K562 (cell line): ENCODE results near the gene CLDND1. TPM values are rescaled to one million over a fixed set of nuclear protein-coding genes. Genes with fewer than 3 reads are reported as not detected.

Experiments
- ATAC-seq: fragments of 200-7000 bp; cut with Tn5 transposase; 3 replicates; pipeline ENCODE4 v1.9.1; 2020; ENCODE audit warnings: moderate library complexity
- BruUV-seq: library from RNA; stranded (reverse); fragments of 400-500 nt; replicated peaks from 2 replicates; lab custom pipeline; 2021; lab: Mats Ljungman, UMichigan
- CTCF ChIA-PET: fragments of 300-600 bp; formaldehyde crosslinking; extraction: SDS; loops from one replicate; lab custom pipeline; 2021; ENCODE audit warnings: low intra/inter-chr PET ratio; lab: Yijun Ruan, JAX
- POLR2A ChIA-PET: fragments of 300-600, 350-650 bp; sonication (Branson Sonifier 250); formaldehyde crosslinking; extraction: SDS; loops from one replicate; lab custom pipeline; 2021; ENCODE audit warnings: antibody characterized with exemption, inconsistent platforms; lab: Yijun Ruan, JAX
- DNase-seq, 4 experiments: peaks; one replicate each; pipeline versions ENCODE4 v3.0.0 to v3.0.0-alpha.2; 2011 to 2018; ENCODE audit warnings: low spot score in 3 of 4, mixed read lengths in 3 of 4; ENCODE audit errors: extremely low read depth in 1 of 4
- FAIRE-seq: peaks from 2 replicates; lab custom pipeline; 2011; peaks lifted over from hg19 to GRCh38; lab: Jason Lieb, UNC
- H2AFZ ChIP-seq: 2 replicates; pipeline ENCODE4 v1.6.0; 2011; ENCODE audit warnings: low read depth, low read length, control low read depth, inconsistent platforms
- H3K27ac ChIP-seq: fragments of 200-600 bp; 3 replicates; pipeline ENCODE4 v1.8.0; 2011; ENCODE audit warnings: low read depth, mild to moderate bottlenecking, control low read depth, inconsistent platforms, low read length, moderate library complexity, mixed read lengths; ENCODE audit errors: extremely low read depth
- H3K27me3 ChIP-seq, 2 experiments: fragments of 300-600 bp in 1 of 2; 2 replicates in 1 of 2; 3 replicates in 1 of 2; pipeline versions ENCODE4 v1.6.0 to v1.8.0; 2011; ENCODE audit warnings: inconsistent platforms in 2 of 2, low read length in 2 of 2, mild to moderate bottlenecking in 1 of 2, mixed read lengths in 1 of 2, moderate library complexity in 1 of 2; ENCODE audit not compliant: control insufficient read depth in 2 of 2, insufficient read depth in 2 of 2
- H3K36me3 ChIP-seq: fragments of 300-600 bp; 3 replicates; pipeline ENCODE4 v1.8.0; 2011; ENCODE audit warnings: mild to moderate bottlenecking, low read length, inconsistent platforms; ENCODE audit not compliant: control insufficient read depth, insufficient read depth
- H3K4me1 ChIP-seq, 2 experiments: fragments of 200-600 bp in 1 of 2; replicated peaks in 1 of 2; 2 replicates in 1 of 2; 3 replicates in 1 of 2; pipeline versions ENCODE4 v1.5.1 to v1.8.0; 2011; ENCODE audit warnings: inconsistent platforms in 2 of 2, low read length in 2 of 2, mild to moderate bottlenecking in 1 of 2, mixed read lengths in 1 of 2, moderate library complexity in 1 of 2; ENCODE audit not compliant: control insufficient read depth in 2 of 2, insufficient read depth in 2 of 2
- H3K4me2 ChIP-seq: 2 replicates; pipeline ENCODE4 v1.6.1; 2011; ENCODE audit warnings: low read length, control low read depth, inconsistent platforms, mixed read lengths; ENCODE audit not compliant: insufficient read depth
- H3K4me3 ChIP-seq: fragments of 200-600 bp; sonication (generic), shearing (Covaris generic); 2 replicates; pipeline ENCODE4 v1.5.1; 2016; ENCODE audit warnings: control low read depth, inconsistent platforms
- H3K79me2 ChIP-seq: fragments of 200-600 bp; 3 replicates; pipeline ENCODE4 v1.8.0; 2011; ENCODE audit warnings: low read length, inconsistent platforms; ENCODE audit not compliant: control insufficient read depth, insufficient read depth
- H3K9ac ChIP-seq, 2 experiments: 2 replicates each; pipeline versions ENCODE4 v1.6.0 to v1.6.1; 2011; ENCODE audit warnings: low read depth in 2 of 2, low read length in 2 of 2, control low read depth in 1 of 2, inconsistent platforms in 1 of 2, mild to moderate bottlenecking in 1 of 2, mixed read lengths in 1 of 2; ENCODE audit not compliant: insufficient read depth in 1 of 2
- H3K9me1 ChIP-seq: one replicate; pipeline ENCODE4 v1.6.0; 2011; ENCODE audit warnings: inconsistent platforms, mild to moderate bottlenecking, low read length, moderate library complexity; ENCODE audit not compliant: control insufficient read depth, insufficient read depth
- H3K9me3 ChIP-seq: replicated peaks from 2 replicates; pipeline ENCODE4 v1.5.1; 2011; ENCODE audit warnings: low read depth, low read length, inconsistent platforms; ENCODE audit not compliant: control insufficient read depth, insufficient read depth
- H4K20me1 ChIP-seq: replicated peaks from 2 replicates; pipeline ENCODE4 v1.6.1; 2011; ENCODE audit warnings: low read length, inconsistent platforms, mixed read lengths; ENCODE audit not compliant: control insufficient read depth, insufficient read depth
- ARID3A ChIP-seq: IDR thresholded peaks from 2 replicates; pipeline ENCODE4 v1.6.1; 2012; ENCODE audit warnings: low read depth, low read length, improper control_type of control experiment, borderline replicate concordance
- ARNT ChIP-seq, 2 experiments: fragments of 450-650 bp; IDR thresholded peaks; 2 replicates each; pipeline ENCODE4 v1.6.1; 2016; ENCODE audit warnings: mild to moderate bottlenecking in 1 of 2
- BMI1 ChIP-seq: fragments of 150-350 bp; IDR thresholded peaks from 2 replicates; pipeline ENCODE4 v1.6.1; 2014; ENCODE audit warnings: low read length
- ELK1 ChIP-seq: sonication (generic); formaldehyde crosslinking; IDR thresholded peaks from 2 replicates; pipeline ENCODE4 v1.8.1; 2022; ENCODE audit warnings: missing genetic modification reagents
- HOMEZ ChIP-seq: fragments of 250-450 bp; sonication (Bioruptor Pico); IDR thresholded peaks from 2 replicates; pipeline ENCODE4 v1.4.0; 2020; ENCODE audit warnings: mild to moderate bottlenecking, moderate library complexity
- IRF1 ChIP-seq: sonication (generic); formaldehyde crosslinking; IDR thresholded peaks from 2 replicates; pipeline ENCODE4 v1.8.0; 2022; ENCODE audit warnings: missing genetic modification reagents, mild to moderate bottlenecking, borderline replicate concordance
- NR2F6 ChIP-seq: fragments of 450-650 bp; formaldehyde crosslinking; IDR thresholded peaks from 2 replicates; pipeline ENCODE4 v1.4.0; 2020; ENCODE audit warnings: mild to moderate bottlenecking
- NRF1 ChIP-seq, 2 experiments: fragments of 450-650 bp; IDR thresholded peaks in 1 of 2; conservative IDR thresholded peaks in 1 of 2; 2 replicates each; pipeline ENCODE4 v1.6.1; 2014; ENCODE audit warnings: mild to moderate bottlenecking in 2 of 2
- RBM25 ChIP-seq: fragments of 200-400 bp; formaldehyde crosslinking; IDR thresholded peaks from 2 replicates; pipeline ENCODE4 v1.6.1; 2018; ENCODE audit warnings: low read length, low read depth, moderate library complexity; ENCODE audit not compliant: severe bottlenecking
- ZNF224 ChIP-seq: sonication (generic); formaldehyde crosslinking; IDR thresholded peaks from 2 replicates; pipeline ENCODE4 v1.8.0; 2022; ENCODE audit warnings: mild to moderate bottlenecking, missing genetic modification reagents
- ZNF239 ChIP-seq: fragments of 250-450 bp; sonication (Bioruptor Pico); IDR thresholded peaks from 2 replicates; pipeline ENCODE4 v1.4.0; 2020; ENCODE audit warnings: mild to moderate bottlenecking
- ZNF518B ChIP-seq: fragments of 250-450 bp; sonication (Bioruptor Pico); IDR thresholded peaks from 2 replicates; pipeline ENCODE4 v1.5.0; 2021; ENCODE audit warnings: mild to moderate bottlenecking, moderate library complexity
- ZNF780A ChIP-seq: fragments of 250-450 bp; sonication (Bioruptor Pico); IDR thresholded peaks from 2 replicates; pipeline ENCODE4 v1.5.0; 2021; ENCODE audit warnings: mild to moderate bottlenecking
- WGBS: fragments of 100-300 bp; shearing (Covaris generic); methylation state at CpG from one replicate; pipeline ENCODE4 v1.1.6; 2016; ENCODE audit warnings: low coverage, mixed read lengths; ENCODE audit not compliant: insufficient coverage; ENCODE audit errors: missing lambda C conversion rate; 5-methylcytosine and 5-hydroxymethylcytosine counted together
- in situ Hi-C: fragments of 300-500 bp; cut with MboI; formaldehyde crosslinking; loops from 4 replicates; pipeline ENCODE4 v1.15.0; 2018; ENCODE audit warnings: inconsistent platforms, mixed read lengths
- intact Hi-C: fragments of 100-400 bp; cut with micrococcal nuclease; formaldehyde crosslinking; loops from 2 replicates; pipeline ENCODE4 v1.14.2; 2022
- polyA plus RNA-seq, 8 experiments: library from polyadenylated mRNA; depleted of rRNA in 4 of 8; stranded (reverse) in 5 of 8; unstranded in 3 of 8; fragments of >200 nt; fragmentation: Nextera tagmentation in 2 of 8; fragmentation: Illumina TruSeq in 1 of 8; extraction: Ambion mirVana in 2 of 8; extraction: Trizol in 1 of 8; gene quantifications; 2 replicates each; pipeline versions ENCODE4 v1.2.1 to v1.2.3, GENCODE V29; 2011 to 2014; ENCODE audit warnings: inconsistent platforms in 1 of 8, missing spikeins in 1 of 8
- total RNA-seq, 7 experiments: library from RNA; depleted of rRNA in 6 of 7; stranded (reverse); fragments of >200 nt in 6 of 7; fragmentation: Illumina TruSeq in 2 of 7; extraction: Trizol in 2 of 7; gene quantifications; 2 replicates each; pipeline versions ENCODE4 v1.2.1 to v1.2.3, GENCODE V29; 2011 to 2021; ENCODE audit warnings: low replicate concordance in 1 of 7

Gene CLDND1
- total and polyA plus RNA-seq, 9 of the 15 experiments (the other 6 are each of a cell fraction or from before 2014, with no cell fraction given): 29.2 to 141 (median 60.7) TPM

- in situ Hi-C loops: no loop called here
- Histone ChIP-seq H4K20me1 (no peaks in the 10 kb centered on the region), H3K4me3 (no peak overlapping the region), H3K27ac (no peak overlapping the region; the same call in 2 of the 3 replicates), H3K9me1 (no peaks in the 10 kb centered on the region), H3K27me3 (no peaks in the 10 kb centered on the region), H3K9ac (no peak overlapping the region), H3K4me2 (no peak overlapping the region), H2AFZ (peak overlapping the region; percentile 79; the same call in 1 of the 2 replicates), H3K36me3 (no peaks in the 10 kb centered on the region; the same call in 2 of the 3 replicates)
- ATAC-seq (no peak), FAIRE-seq (no peak)
- CTCF ChIA-PET: no interaction called here
- TF ChIP-seq ARID3A (no peak), HOMEZ (CRISPR knock-in tag) (no peak), NRF1 (conservative IDR thresholded peaks at IDR 0.05 in 1 of 2, IDR thresholded peaks at IDR 0.05 in 1 of 2) (no peak), ZNF239 (CRISPR knock-in tag) (no peak), ARNT (IDR thresholded peaks at IDR 0.05) (no peak), ZNF780A (no peak), ELK1 (no peak), NR2F6 (CRISPR knock-in tag) (no peak), ZNF224 (no peak), BMI1 (no peak), ZNF518B (CRISPR knock-in tag) (no peak), IRF1 (CRISPR knock-in tag) (no peak), RBM25 (no peak)
- TF ChIP-seq, all 486 proteins: peak for 0
- DNase-seq: no peak
- no TSS peak for BruUV-seq
- H3K79me2 ChIP-seq: no peaks in the 10 kb centered on the region
- POLR2A ChIA-PET: interaction anchor here (0.6 kb wide), 1 partner anchor 19 kb away, joined by 3 read pairs; no protein-coding TSS in a partner anchor
- WGBS: 78% methylated on average over 3 of the region's 3 CpGs
- no peaks in the 10 kb centered on the region for H3K9me3 ChIP-seq
- H3K4me1 ChIP-seq: peaks cover 4 to 37% of the 10 kb centered on the region in 2 experiments
- intact Hi-C loops: no loop called here
Observed at GRCh38 chr3:98550833-98551232, 28.1 kb upstream of the CLDND1 start.
